LoVo (cell line): ENCODE data around the gene ELANE.
"Not testable (repeated sequence)": the region's sequence is repeated elsewhere in the genome, so short reads cannot be mapped to it uniquely, and the experiment has no call there.

Experiments
- DNase-seq: peaks from one replicate; pipeline ENCODE4 v3.0.0-alpha.2; 2016; ENCODE audit warnings: low spot score

ELANE gene

DNA sequence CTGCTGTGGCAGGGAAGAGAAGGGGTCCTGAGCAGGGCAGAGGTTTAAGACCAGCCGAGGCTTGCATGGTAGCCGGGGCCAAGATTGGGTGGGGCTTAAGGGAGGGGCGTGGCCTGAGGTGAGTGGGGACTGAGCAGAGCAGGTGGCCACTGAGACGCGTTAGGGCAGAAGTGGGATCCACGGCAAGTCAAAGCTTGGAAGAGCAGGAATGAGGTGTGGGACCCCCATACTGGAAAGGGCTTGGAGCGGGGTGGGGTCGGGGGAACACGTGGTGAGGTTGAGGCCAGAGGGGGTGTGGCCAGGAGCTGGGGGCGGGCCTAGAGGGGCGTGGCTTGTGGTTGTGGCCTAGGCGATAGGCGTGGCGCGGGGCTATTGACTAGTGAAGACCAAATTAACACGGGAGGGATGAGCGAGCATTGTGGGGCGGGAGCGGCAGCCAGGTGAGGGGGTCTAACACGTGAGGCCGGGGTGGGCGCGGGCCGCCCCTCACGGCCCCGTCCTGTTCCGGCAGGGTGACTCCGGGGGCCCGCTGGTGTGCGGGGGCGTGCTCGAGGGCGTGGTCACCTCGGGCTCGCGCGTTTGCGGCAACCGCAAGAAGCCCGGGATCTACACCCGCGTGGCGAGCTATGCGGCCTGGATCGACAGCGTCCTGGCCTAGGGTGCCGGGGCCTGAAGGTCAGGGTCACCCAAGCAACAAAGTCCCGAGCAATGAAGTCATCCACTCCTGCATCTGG lies 10.6 kb downstream of the ELANE start:
- DNase-seq, result no peak

GRCh38 chr19:863315-863620 lies 11.2 kb downstream of the ELANE start:
- no peak for DNase-seq

DNA sequence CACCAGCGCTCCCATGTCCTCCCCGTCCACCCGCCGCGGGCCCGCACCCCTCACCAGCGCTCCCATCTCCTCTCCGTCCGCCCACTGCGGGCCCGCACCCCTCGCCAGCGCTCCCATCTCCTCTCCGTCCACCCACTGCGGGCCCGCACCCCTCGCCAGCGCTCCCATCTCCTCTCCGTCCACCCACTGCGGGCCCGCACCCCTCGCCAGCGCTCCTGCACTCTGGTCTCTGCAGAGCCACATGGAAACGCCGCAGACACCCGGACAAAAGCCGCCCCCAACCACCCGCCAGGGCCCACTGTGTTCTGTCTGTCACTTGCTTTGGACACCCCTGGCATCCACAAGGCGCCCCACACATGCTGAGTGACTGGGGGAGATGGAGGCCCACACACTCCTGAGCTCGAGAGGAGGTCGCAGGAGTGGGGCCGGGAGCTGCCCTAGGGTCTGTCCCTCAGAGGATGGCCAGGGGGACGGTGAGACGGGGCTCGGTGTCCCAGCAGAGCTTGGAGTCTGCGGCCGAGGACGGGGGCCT lies 14.7 kb downstream of the ELANE start:
- no peak for DNase-seq

- DNase-seq, result no peak
Observed at GRCh38 chr19:867301-867793, 15.2 kb downstream of the ELANE start.

DNA sequence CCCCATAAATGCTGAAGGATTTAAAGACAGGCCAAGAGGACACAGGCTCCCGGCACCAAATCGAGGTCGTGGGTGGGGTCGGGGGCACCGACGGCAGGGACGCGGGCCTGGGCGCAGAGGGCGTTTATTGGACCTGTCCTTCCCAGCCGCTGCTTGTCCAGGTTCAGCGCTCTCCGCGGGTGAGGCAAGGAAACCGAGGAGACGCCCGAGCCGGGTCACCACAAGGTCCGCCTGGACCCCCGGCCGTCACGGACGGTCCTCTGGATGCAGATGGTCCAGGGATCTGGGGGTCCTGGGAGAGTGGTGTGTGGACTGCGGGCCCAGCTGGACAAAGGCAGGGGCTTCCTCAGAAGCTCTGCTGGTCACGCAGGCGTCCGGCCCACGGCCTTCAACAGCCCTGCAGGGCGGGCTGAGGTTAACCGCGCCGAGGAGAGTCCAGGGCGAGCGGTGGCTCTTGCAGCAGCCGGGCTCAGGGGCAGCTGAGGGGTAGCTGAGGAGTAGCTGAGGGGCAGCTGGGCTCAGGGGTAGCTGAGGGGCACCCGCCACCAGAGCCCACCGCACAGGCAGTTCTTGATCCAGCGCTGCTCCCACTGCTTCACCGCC lies 15.9 kb downstream of the ELANE start:
- DNase-seq, result no peak

GRCh38 chr19:868458-869244 lies 16.5 kb downstream of the ELANE start:
- no peak for DNase-seq

DNA sequence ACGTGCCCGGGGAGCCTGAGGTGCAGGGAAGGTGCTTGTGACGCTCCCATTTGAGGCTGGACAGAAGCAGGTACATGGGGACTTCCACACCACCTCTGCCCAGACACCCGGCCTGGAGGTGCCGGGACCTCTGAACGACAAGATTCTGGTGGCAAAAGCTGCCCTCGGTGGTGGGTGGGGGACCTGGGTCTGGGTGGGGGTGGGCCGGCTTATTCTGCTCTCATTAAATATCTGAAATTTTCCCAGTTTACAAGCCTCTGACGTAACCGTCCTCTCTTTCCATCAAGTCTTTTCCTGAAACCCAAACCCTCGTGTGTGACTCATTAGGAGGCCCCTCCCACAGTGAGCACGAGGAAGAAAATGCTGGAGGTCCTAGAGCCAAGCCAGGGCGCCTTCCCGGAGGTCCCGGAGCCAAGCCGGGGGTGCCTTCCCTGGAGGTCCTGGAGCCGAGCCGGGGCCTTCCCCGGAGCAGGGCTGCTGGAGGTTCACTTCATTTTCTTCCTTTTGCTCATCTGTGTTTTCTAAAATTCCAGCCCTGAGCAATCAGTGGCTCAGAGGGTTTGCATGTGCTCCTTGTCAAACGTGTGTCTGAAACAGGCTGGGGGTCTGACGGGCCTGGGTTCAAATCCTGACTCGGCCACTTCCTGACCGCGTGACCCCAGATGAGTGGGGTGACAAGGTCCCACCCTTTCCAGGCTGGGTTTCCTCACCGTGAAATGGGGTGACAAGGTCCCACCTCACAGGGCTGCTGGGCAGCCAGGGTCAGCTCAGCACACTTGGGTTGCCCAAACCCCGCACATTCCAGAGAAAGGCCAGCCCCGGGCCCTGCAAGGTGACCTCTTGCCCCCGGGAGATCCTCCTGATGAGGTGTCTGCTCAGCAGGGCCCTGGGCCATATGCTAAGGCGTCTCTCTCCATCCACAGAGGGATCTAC lies 17.4 kb downstream of the ELANE start:
- peak; percentile 27 for DNase-seq

DNA sequence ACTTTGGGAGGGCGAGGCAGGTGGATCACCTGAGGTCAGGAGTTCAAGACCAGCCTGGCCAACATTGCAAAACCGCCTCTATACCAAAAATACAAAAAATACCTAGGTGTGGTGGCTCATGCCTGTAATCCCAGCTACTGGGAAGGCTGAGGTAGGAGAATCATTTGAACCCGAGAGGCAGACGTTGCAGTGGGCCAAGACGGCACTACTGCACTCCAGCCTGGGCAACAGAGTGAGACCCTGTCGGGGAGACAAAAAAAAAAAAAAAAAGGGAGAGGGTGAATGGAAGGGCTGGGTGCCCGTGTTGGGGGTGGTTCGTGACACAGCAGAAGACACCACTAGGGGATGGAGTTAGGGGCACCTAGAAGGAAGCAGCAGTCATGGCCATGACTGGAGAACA lies 18.2 kb downstream of the ELANE start:
- no peak for DNase-seq

DNA sequence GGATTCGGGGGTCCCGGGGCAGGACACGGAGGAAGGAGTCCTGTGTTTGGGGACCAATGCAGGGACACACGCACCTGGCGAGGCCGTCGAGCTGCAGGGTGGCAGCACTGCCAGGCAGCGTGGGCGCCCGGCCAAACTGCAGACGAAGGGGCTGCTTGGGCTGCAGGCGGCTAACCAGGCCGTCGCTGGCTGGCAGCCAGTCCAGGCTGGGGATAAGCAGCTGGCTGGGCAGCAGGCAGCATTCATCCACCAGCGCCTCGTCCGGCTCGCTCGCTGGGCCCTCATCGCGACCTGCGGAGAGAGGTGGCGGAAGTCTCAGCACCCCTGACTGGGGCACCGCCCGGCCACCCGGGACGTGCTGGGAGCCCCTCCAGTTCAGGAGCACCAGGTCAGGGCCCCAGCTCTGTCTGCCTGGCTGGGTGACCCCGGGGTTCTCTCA lies 18.9 kb downstream of the ELANE start:
- DNase-seq, result no peak

DNA sequence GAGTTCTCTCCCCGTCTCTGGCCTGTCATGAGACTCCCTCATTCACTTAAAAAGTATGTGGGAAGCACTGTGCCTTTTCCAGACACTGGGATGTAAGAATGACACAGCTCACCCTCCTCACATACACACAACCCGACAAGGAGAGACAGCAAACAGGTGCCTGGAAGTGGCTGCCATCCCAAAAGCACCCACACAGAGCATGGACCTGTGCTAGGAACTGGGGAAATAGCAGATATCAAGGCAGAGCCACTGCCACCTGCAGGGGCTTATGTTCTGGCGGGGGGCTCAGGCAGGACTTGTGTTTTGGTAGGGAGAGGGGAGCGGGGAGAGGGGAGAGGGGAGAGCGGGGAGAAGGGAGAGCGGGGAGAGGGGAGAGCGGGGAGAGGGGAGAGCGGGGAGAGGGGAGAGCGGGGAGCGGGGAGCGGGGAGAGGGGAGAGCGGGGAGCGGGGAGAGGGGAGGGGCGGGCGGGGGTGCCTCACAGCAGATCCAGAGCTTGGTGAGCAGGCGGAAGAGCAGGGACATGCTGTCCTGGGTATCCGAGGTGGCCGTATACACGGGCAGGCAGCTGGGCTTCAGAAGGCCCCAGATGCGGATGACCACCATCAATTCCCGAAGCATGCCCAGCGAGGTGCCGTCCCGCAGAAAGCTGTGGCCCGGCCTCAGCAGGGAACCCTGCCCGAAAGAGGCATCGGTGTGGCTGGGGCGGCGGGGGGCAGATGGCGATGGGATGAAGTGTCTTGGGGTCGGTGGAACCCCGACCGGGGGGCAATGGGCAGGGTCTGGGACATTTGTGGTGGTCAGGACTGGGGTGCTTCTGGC lies 19.6 kb downstream of the ELANE start:
- no peak for DNase-seq

- DNase-seq, result peak; percentile 36
Observed at GRCh38 chr19:872266-872951, 20.3 kb downstream of the ELANE start.

DNA sequence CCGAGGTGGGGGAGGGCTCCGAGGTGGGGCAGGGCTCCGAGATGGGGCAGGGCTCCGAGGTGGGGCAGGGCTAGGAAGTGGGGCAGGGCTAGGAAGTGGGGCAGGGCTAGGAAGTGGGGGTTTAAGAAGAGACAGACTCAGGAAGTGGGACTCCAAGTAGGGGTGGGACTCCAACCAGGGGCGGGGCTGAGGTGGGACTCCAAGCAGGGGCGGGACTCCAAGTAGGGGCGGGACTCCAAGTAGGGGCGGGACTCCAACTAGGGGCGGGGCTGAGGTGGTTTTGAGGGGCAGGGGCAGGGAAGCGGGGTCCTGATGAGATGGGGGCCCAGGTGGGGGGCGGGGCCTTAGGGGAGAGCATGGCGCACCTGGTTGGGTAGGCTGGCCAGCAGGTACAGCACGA lies 21.0 kb downstream of the ELANE start:
- peak; percentile 19 for DNase-seq

- DNase-seq, result no peak
Observed at GRCh38 chr19:873561-874041, 21.5 kb downstream of the ELANE start.

GRCh38 chr19:875265-875879 lies 23.3 kb downstream of the ELANE start:
- DNase-seq, result no peak

- no peak for DNase-seq
Observed at GRCh38 chr19:876089-876488, 24.0 kb downstream of the ELANE start.

DNA sequence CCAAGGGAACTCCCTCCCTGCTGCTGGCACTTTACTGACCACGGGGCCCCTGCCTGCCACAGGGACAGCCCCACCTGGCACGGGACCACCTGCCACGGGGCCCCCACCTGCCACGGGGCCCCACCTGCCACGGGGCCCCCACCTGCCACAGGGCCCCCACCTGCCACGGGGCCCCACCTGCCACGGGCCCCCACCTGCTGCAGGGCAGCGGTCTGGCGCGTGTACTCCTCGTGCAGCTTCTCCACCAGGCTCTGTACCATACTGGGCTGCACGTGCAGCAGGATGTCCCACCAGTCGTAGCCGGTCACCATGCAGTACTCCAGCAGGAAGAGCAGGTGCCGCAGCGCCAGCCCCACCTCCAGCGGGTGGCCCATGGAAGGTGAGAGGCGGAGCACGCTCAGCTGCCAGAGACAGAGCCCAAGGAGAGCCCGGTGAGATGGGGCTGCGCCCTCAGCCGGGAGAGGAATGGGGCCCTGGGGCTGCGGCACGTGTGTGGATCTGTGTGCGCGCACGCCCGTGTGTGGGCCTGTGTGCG lies 24.7 kb downstream of the ELANE start:
- DNase-seq, result no peak

DNA sequence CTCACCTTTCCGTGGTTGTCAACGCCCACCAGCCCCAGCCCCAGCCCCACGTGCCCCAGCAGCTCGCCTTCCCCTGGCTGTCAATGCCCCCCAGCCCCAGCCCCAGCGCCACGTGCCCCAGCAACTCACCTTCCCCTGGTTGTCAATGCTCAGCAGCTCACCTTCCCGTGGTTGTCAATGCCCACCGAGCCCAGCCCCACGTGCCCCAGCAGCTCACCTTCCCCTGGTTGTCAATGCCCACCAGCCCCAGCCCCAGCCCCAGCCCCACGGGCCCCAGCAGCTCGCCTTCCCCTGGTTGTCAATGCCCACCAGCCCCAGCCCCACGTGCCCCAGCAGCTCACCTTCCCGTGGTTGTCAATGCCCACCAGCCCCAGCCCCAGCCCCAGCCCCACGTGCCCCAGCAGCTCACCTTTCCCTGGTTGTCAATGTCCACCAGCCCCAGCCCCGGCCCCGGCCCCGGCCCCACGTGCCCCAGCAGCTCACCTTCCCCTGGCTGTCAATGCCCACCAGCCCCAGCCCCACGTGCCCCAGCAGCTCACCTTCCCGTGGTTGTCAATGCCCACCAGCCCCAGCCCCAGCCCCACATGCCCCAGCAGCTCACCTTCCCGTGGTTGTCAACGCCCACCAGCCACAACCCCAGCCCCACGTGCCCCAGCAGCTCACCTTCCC lies 26.0 kb downstream of the ELANE start:
- DNase-seq, result not testable (repeated sequence)

- DNase-seq, result not testable (repeated sequence)
Observed at GRCh38 chr19:878751-879561, 26.9 kb downstream of the ELANE start.
